Measurements from ENCODE around the gene NTM.

NTM gene

GRCh38 chr11:131923309-131923708, 552.9 kb downstream of the NTM start:
- no peak for DNase-seq (ENCODE audit: low spot score)
- no peak for TF ChIP-seq CTCF (IDR thresholded peaks at IDR 0.05; ENCODE audit: extremely low read depth, missing control alignments)

GRCh38 chr11:131924001-131924400, 553.6 kb downstream of the NTM start:
- no peak for DNase-seq (ENCODE audit: low spot score)
- TF ChIP-seq CTCF (IDR thresholded peaks at IDR 0.05; ENCODE audit: extremely low read depth, missing control alignments) = no peak

GRCh38 chr11:131924457-131925201, 554.2 kb downstream of the NTM start:
- no peak for TF ChIP-seq CTCF (IDR thresholded peaks at IDR 0.05; ENCODE audit: extremely low read depth, missing control alignments)
- DNase-seq (ENCODE audit: low spot score) = no peak

GRCh38 chr11:131925829-131926228, 555.4 kb downstream of the NTM start:
- TF ChIP-seq CTCF (IDR thresholded peaks at IDR 0.05; ENCODE audit: extremely low read depth, missing control alignments) = no peak
- no peak for DNase-seq (ENCODE audit: low spot score)

- TF ChIP-seq CTCF (IDR thresholded peaks at IDR 0.05; ENCODE audit: extremely low read depth, missing control alignments) = no peak
- DNase-seq (ENCODE audit: low spot score) = no peak
These were observed 558.6 kb downstream of the NTM start for GRCh38 chr11:131928992-131929391.

GRCh38 chr11:131932584-131933325, 562.3 kb downstream of the NTM start:
- no peak for TF ChIP-seq CTCF (IDR thresholded peaks at IDR 0.05; ENCODE audit: extremely low read depth, missing control alignments)
- DNase-seq (ENCODE audit: low spot score) = no peak

- no peak for TF ChIP-seq CTCF (IDR thresholded peaks at IDR 0.05; ENCODE audit: extremely low read depth, missing control alignments)
- DNase-seq (ENCODE audit: low spot score) = no peak
These were observed 563.6 kb downstream of the NTM start for GRCh38 chr11:131934006-131934405.
